GM21786 (cell line): ENCODE data around the gene FRAS1.
"Not testable (repeated sequence)": the region's sequence is repeated elsewhere in the genome, so short reads cannot be mapped to it uniquely, and the experiment has no call there.

Source experiments
- ATAC-seq: cut with Tn5 transposase; IDR thresholded peaks from one replicate; pipeline ENCODE4 v1.9.1; 2021; ENCODE audit not compliant: unreplicated experiment

Gene FRAS1

DNA sequence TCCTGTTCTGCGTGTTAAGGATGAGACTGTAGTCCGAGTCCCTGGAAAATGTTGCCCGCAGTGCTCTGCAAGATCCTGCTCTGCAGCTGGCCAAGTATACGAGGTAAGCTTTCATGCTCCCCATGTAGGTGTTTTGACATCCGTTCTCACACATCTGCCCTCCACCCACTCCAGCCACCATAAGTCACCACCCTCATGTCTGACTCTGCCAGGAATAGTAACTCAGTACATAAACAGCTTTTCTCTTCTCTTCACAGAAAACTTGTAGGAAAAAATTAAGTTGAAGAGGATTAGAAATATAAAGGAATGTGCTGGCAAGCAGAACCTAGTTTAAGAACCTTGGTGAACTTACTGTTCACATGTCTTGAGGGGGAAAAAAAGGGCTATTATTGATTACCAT, 207.9 kb downstream of the FRAS1 start:
- no peak for ATAC-seq

GRCh38 chr4:78267790-78268189, 210.7 kb downstream of the FRAS1 start:
- ATAC-seq: no peak

GRCh38 chr4:78268597-78268996, 211.5 kb downstream of the FRAS1 start:
- no peak for ATAC-seq

DNA sequence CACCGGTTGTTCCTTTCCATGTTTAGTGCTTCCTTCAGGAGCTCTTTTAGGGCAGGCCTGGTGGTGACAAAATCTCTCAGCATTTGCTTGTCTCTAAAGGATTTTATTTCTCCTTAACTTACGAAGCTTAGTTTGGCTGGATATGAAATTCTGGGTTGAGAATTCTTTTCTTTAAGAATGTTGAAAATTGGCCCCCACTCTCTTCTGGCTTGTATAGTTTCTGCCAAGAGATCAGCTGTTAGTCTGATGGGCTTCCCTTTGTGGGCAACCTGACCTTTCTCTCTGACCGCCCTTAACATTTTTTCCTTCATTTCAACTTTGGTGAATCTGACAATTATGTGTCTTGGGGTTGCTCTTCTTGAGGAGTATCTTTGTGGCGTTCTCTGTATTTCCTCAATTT, 218.3 kb downstream of the FRAS1 start:
- not testable (repeated sequence) for ATAC-seq

GRCh38 chr4:78286281-78286680, 229.2 kb downstream of the FRAS1 start:
- no peak for ATAC-seq

GRCh38 chr4:78288327-78288726, 231.2 kb downstream of the FRAS1 start:
- ATAC-seq: no peak

- no peak for ATAC-seq
Measured at GRCh38 chr4:78291277-78291676, 234.2 kb downstream of the FRAS1 start.

- ATAC-seq: no peak
Measured at GRCh38 chr4:78292341-78292740, 235.2 kb downstream of the FRAS1 start.

DNA sequence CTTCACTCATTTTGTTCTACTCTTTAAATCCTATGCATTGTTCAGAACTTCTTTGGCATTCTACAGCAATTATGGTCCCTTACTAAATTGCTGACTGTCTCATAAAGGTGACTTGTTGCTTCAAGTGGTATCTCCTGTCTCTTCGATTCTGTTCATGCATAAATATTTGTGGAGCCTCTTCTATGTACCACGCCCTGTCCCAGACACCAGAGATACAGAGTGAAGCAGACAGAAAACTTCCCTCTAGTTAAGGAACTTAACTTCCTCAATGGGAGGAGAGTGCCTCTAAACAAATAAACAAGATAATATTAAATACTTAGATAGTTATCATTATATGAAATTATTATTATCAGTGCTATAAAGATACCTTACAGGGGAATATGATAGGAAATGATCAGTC, 235.7 kb downstream of the FRAS1 start:
- ATAC-seq: no peak

DNA sequence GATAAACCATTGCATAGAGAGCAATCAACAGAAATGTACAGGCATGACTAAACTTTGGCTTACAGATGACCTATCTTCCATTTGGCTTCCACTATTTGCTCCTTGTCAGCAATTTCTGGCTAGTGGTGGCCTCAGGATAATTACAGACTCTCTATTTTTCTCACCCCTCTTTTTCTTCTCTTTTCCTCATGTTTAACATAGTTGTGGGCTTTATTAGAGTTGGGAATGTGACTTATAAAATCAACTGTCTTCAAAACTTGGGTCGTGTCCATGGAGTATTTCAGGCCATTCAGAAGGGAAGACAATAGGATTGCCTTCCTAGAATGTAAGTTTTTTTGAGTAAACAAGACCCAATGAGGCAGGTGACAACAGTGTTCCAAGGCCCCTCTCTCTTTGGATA, 236.2 kb downstream of the FRAS1 start:
- no peak for ATAC-seq

DNA sequence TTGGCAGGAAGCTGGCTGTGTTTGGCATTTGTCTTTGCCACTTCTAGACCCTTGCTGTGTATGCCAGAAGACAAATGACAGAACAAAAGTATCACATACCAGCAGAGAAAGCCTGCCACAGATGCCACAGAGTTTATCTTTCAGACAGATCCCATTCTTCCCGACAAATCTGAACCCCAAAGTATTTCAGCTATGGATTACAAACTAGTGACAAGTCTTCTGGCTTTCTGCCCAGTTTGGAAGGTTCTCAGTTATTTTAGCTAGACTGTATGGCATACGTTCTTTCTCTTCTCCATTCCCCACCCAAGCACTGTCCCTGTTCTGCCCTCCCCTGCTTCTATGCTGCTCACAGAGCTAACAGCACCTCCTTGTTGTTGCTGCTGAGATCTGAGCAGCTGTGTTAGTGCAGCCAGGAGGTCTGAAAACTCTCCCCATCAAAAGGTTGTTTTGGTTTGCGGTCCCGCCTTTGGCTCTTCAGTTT, 236.7 kb downstream of the FRAS1 start:
- ATAC-seq: no peak

DNA sequence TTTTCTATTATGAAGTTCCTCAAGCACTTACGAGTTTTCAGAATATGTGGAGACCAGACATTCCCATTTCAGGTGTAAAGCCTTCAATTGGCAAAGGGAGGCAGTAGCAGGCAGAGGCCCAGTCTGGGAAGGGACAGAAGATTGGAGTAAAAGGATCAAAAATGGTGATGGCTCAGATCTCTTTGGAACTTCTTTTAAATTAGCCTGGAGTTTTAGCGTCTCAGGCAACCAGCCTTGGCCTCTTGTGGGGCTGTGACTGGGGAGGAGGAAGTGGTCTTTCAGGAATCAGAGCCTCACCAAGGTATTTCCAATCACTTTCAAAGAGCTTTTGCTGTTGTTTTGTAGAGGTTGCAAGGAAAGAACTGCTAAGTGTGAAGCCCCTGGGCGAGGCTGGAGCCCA, 239.1 kb downstream of the FRAS1 start:
- ATAC-seq: no peak

- no peak for ATAC-seq
Measured at GRCh38 chr4:78297116-78297800, 240.1 kb downstream of the FRAS1 start.

- ATAC-seq: no peak
Measured at GRCh38 chr4:78298618-78299017, 241.5 kb downstream of the FRAS1 start.

GRCh38 chr4:78299565-78299972, 242.4 kb downstream of the FRAS1 start:
- ATAC-seq: peak; percentile 41

- not testable (repeated sequence) for ATAC-seq
Measured at GRCh38 chr4:78307263-78307662, 250.1 kb downstream of the FRAS1 start.

DNA sequence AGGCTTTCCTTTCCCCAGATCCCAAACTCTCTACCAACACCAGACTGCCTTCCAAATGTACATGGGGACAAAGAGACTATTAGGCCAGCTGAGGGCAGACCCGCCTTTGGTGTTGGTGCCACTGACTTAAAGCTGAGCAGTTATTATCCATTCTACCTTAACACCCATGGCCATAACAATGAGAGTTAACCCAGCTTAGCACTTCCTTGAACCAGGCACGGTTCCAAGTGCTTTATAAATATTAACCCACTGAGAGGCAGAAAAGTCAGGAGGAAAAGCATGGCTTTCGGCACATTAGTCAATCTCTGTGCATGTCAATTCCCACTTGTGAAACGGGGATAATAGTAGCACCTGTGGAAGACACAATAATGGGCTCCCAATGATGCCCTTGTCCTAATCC, 251.4 kb downstream of the FRAS1 start:
- ATAC-seq: no peak

DNA sequence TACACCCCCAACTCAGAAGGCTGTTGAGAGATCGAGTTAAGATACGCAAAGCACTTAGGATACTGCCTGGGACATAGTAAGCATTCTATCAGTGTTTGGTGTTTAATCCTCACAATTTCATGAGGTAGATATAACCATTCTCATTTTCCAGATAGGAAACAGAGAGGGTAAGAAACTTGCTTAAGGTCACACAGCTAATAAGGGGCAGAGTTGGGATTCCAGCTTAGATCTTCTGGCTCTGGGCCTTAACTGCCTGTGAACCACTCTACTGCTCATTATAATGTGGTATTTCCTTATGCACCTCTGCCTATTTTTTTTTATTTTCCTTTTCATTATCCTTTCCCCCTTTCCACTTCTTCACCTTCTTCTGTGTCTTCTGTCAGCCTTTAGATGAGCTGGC, 252.2 kb downstream of the FRAS1 start:
- ATAC-seq: no peak

DNA sequence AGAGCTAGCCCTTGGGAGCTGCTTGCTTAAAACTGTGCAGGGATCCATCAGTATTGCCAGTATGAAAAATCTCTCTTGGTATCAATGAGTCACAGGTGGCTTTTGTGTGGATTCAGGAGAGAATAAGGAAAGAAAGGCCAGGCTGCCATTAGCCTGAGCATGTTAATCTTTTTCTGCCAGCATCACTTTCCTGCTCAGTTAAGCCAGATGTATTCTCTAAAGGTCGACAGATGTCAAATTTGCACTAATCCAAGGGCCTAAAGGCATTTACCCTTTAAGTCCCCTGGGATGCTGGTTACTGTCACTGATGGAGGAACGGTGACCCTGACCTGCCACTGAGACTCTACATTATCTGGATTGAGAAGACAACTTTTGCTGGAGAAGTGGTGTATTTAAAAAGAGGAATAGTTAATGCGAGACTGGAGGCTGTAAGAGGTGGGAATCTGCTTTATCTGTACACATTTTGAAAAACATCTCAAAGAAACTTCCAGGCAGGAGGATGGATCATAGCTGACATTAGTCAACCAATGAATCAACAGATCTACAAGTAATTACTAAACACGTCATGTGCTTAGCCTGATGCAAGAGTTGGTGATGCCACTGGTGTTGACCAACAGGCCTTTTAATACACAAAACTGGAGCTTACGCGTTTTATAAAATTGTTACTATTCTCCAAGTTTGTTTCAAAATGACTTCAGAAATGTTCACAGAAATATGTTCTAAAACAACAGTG, 253.1 kb downstream of the FRAS1 start:
- no peak for ATAC-seq

- ATAC-seq: no peak
Measured at GRCh38 chr4:78310740-78311115, 253.6 kb downstream of the FRAS1 start.

GRCh38 chr4:78311306-78311705, 254.2 kb downstream of the FRAS1 start:
- ATAC-seq: no peak

DNA sequence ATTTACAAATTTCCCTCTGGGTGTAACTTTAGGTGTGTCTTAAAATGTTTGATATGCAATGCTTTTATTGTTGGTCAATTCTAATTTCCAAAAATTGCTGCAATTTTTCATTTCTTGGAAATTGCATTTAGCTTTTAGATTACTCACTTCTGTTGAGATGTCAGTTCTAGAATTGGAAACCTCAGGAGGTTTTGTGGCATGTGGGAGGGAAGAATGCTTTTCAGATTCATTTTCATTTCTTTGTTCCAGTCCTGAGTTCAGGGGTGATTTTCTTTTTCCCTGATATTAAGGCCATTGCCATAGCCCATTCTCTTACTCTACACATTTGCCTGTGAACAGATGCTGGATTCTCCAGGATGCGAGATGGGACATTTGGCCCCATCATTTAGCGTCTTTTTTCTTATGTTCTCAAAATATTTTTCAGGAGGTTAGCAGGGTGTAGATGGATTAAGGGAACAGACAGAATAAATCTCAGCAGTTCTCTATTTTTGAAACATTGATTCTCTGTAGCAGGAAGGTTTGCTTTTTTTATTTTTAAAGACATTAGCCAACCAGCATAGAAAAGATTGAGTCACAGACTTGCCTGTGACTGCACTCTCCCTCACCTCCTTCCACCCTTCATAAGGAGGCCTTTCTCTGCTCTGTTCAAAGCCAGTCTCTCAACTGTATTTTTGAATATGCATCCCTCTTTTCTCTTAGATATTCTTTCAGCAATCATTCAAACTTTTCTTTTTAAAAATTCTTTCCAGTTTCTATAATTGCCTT, 256.0 kb downstream of the FRAS1 start:
- ATAC-seq: no peak
